Measurements from ENCODE around the gene HOXB2. TPM values are rescaled to one million over a fixed set of nuclear protein-coding genes. Genes with fewer than 3 reads are reported as not detected.
"Not testable (repeated sequence)": the region's sequence is repeated elsewhere in the genome, so short reads cannot be mapped to it uniquely, and the experiment has no call there.

The HOXB2 gene
- total and polyA plus RNA-seq, 2 donors = 3.1 to 18.6 TPM

DNA sequence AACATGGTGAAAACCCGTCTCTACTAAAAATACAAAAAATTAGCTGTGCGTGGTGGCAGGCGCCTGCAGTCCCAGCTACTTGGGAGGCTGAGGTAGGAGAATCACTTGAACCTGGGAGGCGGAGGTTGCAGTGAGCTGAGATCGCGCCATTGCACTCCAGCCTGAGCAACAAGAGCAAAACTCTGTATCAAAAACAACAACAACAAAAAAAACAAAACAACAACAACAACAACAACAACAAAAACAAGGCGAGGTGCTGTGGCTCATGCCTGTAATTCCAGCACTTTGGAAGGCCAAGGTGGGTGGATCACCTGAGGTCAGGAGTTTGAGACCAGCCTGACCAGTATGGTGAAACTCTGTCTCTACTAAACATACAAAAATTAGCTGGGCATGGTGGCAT is 35.2 kb downstream of the HOXB2 start:
- H3K27ac ChIP-seq (ENCODE audit: low read depth); DNase-seq (ENCODE audit: extremely low spot score); H3K4me3 ChIP-seq (ENCODE audit: low read depth, low read length); H3K4me1 ChIP-seq (ENCODE audit: insufficient read depth); H3K36me3 ChIP-seq (ENCODE audit: insufficient read depth): not testable (repeated sequence)
- WGBS = 95% methylated on average over 7 of the region's 7 CpGs

DNA sequence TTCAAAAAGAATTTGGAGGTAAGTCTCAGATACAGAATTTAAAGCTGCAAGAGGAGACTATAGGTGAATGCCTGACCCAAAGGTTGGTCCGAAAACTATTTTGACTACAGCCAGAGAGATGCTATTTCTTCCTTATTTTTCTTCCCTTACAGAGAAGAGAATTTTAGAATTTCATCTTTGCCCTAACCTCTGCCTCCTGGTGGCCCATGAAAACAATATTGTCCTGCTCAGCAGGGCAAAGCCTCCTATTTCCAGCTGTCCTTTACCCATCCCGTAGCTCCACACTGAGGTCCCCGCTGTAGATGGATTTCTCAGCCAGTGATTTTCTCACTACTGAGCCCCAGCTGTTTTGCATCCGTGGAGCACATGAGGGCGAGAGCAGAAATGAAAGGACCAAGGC is 38.7 kb downstream of the HOXB2 start:
- no peaks in the 10 kb centered on the region for H3K36me3 ChIP-seq (ENCODE audit: insufficient read depth)
- H3K4me3 ChIP-seq (ENCODE audit: low read depth, low read length) = no peak overlapping the region
- 68% methylated on average over 5 of the region's 5 CpGs for WGBS
- H3K27ac ChIP-seq (ENCODE audit: low read depth) = no peak overlapping the region
- DNase-seq (ENCODE audit: extremely low spot score) = no peak
- no peaks in the 10 kb centered on the region for H3K4me1 ChIP-seq (ENCODE audit: insufficient read depth)

DNA sequence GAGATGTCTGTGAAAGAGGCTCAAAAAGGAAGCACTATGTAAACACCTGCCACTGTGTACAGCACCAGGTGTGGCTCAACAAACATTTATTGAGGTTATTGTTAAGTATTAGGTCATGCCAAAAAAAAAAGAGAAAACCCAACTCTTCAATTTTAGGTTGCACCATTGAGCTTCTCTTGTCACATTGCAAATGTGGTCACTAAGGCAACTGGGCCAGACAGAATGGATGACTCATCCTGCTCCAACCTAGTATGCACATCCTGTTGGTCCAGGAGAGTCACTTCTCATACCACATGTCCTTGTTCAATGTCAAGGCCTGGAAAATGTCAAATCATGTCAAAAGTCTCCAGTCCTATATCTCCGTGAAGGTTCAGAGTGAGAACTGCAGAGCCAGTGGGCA is 39.1 kb downstream of the HOXB2 start:
- 56% methylated on average over 1 of the region's 1 CpG for WGBS
- H3K36me3 ChIP-seq (ENCODE audit: insufficient read depth) = no peaks in the 10 kb centered on the region
- H3K4me1 ChIP-seq (ENCODE audit: insufficient read depth) = no peaks in the 10 kb centered on the region
- DNase-seq (ENCODE audit: extremely low spot score) = no peak
- H3K27ac ChIP-seq (ENCODE audit: low read depth) = no peak overlapping the region
- H3K4me3 ChIP-seq (ENCODE audit: low read depth, low read length) = no peak overlapping the region

DNA sequence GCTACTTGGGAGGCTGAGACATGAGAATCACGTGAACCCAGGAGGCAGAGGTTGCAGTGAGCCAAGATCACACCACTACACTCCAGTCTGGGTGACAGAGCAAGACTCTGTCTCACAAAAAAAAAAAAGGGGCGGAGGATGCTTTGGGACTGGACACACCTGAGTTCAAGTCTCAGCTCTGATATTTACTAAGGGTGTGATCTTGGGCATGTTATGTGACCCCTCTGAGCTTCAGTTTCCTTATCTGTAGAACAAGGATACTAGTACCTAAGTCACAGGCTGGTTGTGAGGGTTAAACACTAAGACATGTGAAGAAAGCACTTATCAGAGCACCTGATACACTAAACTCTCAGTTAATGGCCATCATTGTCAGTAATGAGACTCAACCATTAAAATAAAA is 40.0 kb downstream of the HOXB2 start:
- Histone ChIP-seq H3K36me3 (ENCODE audit: insufficient read depth) (no peaks in the 10 kb centered on the region), H3K27ac (ENCODE audit: low read depth) (no peak overlapping the region), H3K4me3 (ENCODE audit: low read depth, low read length) (no peak overlapping the region), H3K4me1 (ENCODE audit: insufficient read depth) (no peaks in the 10 kb centered on the region)
- WGBS = 87% methylated on average over 2 of the region's 2 CpGs
- DNase-seq (ENCODE audit: extremely low spot score) = no peak

DNA sequence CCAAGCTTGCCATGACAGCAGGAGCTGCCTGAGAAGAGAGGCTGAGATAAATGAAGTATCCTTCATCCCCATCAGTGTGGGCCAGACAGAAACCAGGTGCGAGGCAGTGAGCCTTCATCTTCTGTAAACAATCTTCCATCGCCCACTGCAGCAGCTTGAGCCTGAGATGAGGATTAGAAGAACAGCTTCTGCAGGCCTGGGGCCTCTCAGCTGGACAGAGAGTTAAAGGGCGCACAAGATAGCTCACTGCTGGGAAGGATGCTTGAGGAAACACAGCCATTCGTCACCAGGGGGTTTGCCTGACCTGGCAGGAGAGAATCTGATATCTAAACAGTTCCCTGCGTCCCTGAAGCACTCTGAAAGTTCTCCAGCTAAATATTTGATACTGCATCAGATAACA is 41.2 kb downstream of the HOXB2 start:
- WGBS = 47% methylated on average over 5 of the region's 5 CpGs
- no peak for DNase-seq (ENCODE audit: extremely low spot score)
- no peak overlapping the region for H3K27ac ChIP-seq (ENCODE audit: low read depth)
- H3K4me1 ChIP-seq (ENCODE audit: insufficient read depth) = no peaks in the 10 kb centered on the region
- H3K36me3 ChIP-seq (ENCODE audit: insufficient read depth) = no peaks in the 10 kb centered on the region
- H3K4me3 ChIP-seq (ENCODE audit: low read depth, low read length) = no peak overlapping the region

- Histone ChIP-seq H3K4me3 (ENCODE audit: low read depth, low read length) (no peak overlapping the region), H3K27ac (ENCODE audit: low read depth) (no peak overlapping the region), H3K36me3 (ENCODE audit: insufficient read depth) (no peaks in the 10 kb centered on the region), H3K4me1 (ENCODE audit: insufficient read depth) (no peaks in the 10 kb centered on the region)
- no peak for DNase-seq (ENCODE audit: extremely low spot score)
- 44% methylated on average over 4 of the region's 4 CpGs for WGBS
These were observed 42.0 kb downstream of the HOXB2 start for GRCh38 chr17:48502901-48503300.

DNA sequence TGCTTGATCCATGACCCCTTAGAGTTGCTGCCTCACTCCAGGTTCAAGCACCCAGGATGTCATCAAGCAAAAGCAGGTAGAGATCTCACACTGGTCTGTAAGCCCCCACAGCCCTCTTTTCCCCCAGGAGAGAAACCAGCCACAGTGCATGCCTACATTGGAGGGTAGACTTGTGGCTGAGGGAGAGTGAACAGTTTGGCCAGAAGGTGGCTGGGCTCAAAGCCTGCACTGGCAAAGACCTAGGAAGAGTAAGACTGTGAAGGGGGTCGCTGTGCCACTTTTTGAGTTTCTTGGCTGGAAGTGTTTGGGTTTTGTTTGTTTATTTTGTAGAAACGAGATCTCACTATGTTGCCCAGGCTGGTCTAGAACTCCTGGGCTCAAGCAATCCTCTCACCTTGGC is 42.6 kb downstream of the HOXB2 start:
- WGBS = 62% methylated on average over 2 of the region's 2 CpGs
- Histone ChIP-seq H3K27ac (ENCODE audit: low read depth) (no peak overlapping the region), H3K36me3 (ENCODE audit: insufficient read depth) (no peaks in the 10 kb centered on the region), H3K4me3 (ENCODE audit: low read depth, low read length) (no peak overlapping the region), H3K4me1 (ENCODE audit: insufficient read depth) (no peaks in the 10 kb centered on the region)
- DNase-seq (ENCODE audit: extremely low spot score) = no peak

- no peak for DNase-seq (ENCODE audit: extremely low spot score)
- H3K4me3 ChIP-seq (ENCODE audit: low read depth, low read length) = no peak overlapping the region
- no peaks in the 10 kb centered on the region for H3K4me1 ChIP-seq (ENCODE audit: insufficient read depth)
- WGBS = 49% methylated on average over 12 of the region's 12 CpGs
- no peak overlapping the region for H3K27ac ChIP-seq (ENCODE audit: low read depth)
- no peaks in the 10 kb centered on the region for H3K36me3 ChIP-seq (ENCODE audit: insufficient read depth)
These were observed 44.2 kb downstream of the HOXB2 start for GRCh38 chr17:48500435-48501426.

GRCh38 chr17:48499735-48500434 is 45.0 kb downstream of the HOXB2 start:
- Histone ChIP-seq H3K4me1 (ENCODE audit: insufficient read depth) (no peaks in the 10 kb centered on the region), H3K4me3 (ENCODE audit: low read depth, low read length) (no peak overlapping the region), H3K27ac (ENCODE audit: low read depth) (no peak overlapping the region), H3K36me3 (ENCODE audit: insufficient read depth) (no peaks in the 10 kb centered on the region)
- 92% methylated on average over 5 of the region's 5 CpGs for WGBS
- no peak for DNase-seq (ENCODE audit: extremely low spot score)

- no peak for DNase-seq (ENCODE audit: extremely low spot score)
- WGBS = 98% methylated on average over 3 of the region's 3 CpGs
- Histone ChIP-seq H3K4me1 (ENCODE audit: insufficient read depth) (no peaks in the 10 kb centered on the region), H3K4me3 (ENCODE audit: low read depth, low read length) (no peak overlapping the region), H3K27ac (ENCODE audit: low read depth) (no peak overlapping the region), H3K36me3 (ENCODE audit: insufficient read depth) (no peaks in the 10 kb centered on the region)
These were observed 45.7 kb downstream of the HOXB2 start for GRCh38 chr17:48499248-48499647.

GRCh38 chr17:48498164-48498850 is 46.6 kb downstream of the HOXB2 start:
- H3K4me3 ChIP-seq (ENCODE audit: low read depth, low read length) = no peak overlapping the region
- H3K4me1 ChIP-seq (ENCODE audit: insufficient read depth) = no peaks in the 10 kb centered on the region
- no peak for DNase-seq (ENCODE audit: extremely low spot score)
- H3K36me3 ChIP-seq (ENCODE audit: insufficient read depth) = no peaks in the 10 kb centered on the region
- H3K27ac ChIP-seq (ENCODE audit: low read depth) = no peak overlapping the region
- WGBS = 54% methylated on average over 6 of the region's 6 CpGs

DNA sequence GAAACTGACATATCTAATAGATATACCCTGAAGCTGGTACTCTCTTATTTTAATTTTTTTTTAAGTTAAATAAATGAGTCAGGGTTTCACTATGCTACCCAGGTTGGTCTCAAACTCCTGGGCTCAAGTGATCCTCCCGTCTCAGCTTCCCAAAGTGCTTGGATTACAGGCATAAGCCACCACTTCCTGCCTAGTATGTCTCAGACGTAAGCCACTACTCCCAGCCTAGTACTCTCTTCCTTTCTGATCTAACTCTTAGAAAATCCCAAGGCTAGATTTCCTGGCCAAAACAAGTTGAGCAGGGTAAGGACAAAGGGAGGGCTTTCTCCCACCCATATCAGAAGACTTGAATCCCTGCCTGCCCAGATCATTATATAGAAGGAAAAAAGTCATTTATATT is 47.8 kb downstream of the HOXB2 start:
- no peaks in the 10 kb centered on the region for H3K4me1 ChIP-seq (ENCODE audit: insufficient read depth)
- DNase-seq (ENCODE audit: extremely low spot score) = no peak
- no peak overlapping the region for H3K4me3 ChIP-seq (ENCODE audit: low read depth, low read length)
- no peak overlapping the region for H3K27ac ChIP-seq (ENCODE audit: low read depth)
- H3K36me3 ChIP-seq (ENCODE audit: insufficient read depth) = no peaks in the 10 kb centered on the region
- WGBS = 29% methylated on average over 2 of the region's 2 CpGs

DNA sequence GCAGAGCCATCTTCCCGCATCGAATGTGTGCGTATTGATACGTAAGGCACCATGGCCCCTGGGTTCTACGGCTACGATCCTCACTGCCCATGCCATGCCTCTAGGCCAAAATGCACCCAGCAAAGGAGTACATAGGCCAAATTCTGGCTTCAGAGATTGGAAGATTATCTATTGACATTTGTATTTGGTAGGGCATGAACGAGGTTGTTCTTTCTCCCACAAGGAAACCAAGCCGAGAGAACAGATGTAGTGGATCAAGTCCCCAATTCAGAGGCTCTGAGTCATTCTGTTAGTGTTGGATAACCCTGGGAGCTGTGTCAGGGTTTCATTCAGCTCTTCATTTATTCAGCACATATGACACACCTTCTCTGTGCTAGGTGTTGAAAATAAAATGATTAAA is 50.6 kb downstream of the HOXB2 start:
- no peaks in the 10 kb centered on the region for H3K36me3 ChIP-seq (ENCODE audit: insufficient read depth)
- WGBS = 84% methylated on average over 8 of the region's 8 CpGs
- no peak overlapping the region for H3K4me3 ChIP-seq (ENCODE audit: low read depth, low read length)
- H3K27ac ChIP-seq (ENCODE audit: low read depth) = no peak overlapping the region
- no peaks in the 10 kb centered on the region for H3K4me1 ChIP-seq (ENCODE audit: insufficient read depth)
- DNase-seq (ENCODE audit: extremely low spot score) = no peak
